Panc1 (cell line): ENCODE data around the gene FARP2. TPM values are rescaled to one million over a fixed set of nuclear protein-coding genes. Genes with fewer than 3 reads are reported as not detected.

Source experiments
- ATAC-seq: fragments of 200-7000 bp; cut with Tn5 transposase; 2 replicates; pipeline ENCODE4 v1.9.1; 2020; ENCODE audit warnings: mild to moderate bottlenecking, moderate library complexity
- BruUV-seq: library from RNA; stranded (reverse); fragments of 400-500 nt; replicated peaks from 2 replicates; lab custom pipeline; 2021; lab: Mats Ljungman, UMichigan
- CTCF ChIA-PET: fragments of 300-600 bp; sonication (Branson Sonifier 250); formaldehyde crosslinking; loops from one replicate; lab custom pipeline; 2022; ENCODE audit warnings: antibody characterized with exemption; lab: Charles Lee
- POLR2A ChIA-PET: fragments of 300-600 bp; sonication (Branson Sonifier 250); formaldehyde crosslinking; loops from one replicate; lab custom pipeline; 2022; ENCODE audit warnings: antibody characterized with exemption; lab: Charles Lee
- DNase-seq: peaks from one replicate; pipeline ENCODE4 v3.0.0-alpha.2; 2010; ENCODE audit warnings: low read depth, low spot score
- H3K27ac ChIP-seq: 2 replicates; pipeline ENCODE4 v1.5.1; 2011; ENCODE audit warnings: mild to moderate bottlenecking, low read length, inconsistent platforms
- H3K27me3 ChIP-seq: fragments of 200-500 bp; sonication (Bioruptor generic); 2 replicates; pipeline ENCODE4 v1.6.0; 2014; ENCODE audit warnings: low read length, inconsistent platforms; ENCODE audit not compliant: control insufficient read depth, insufficient read depth
- H3K36me3 ChIP-seq: fragments of 200-500 bp; sonication (Bioruptor generic); 2 replicates; pipeline ENCODE4 v1.5.1; 2014; ENCODE audit warnings: inconsistent platforms, mild to moderate bottlenecking, low read length, moderate library complexity; ENCODE audit not compliant: control insufficient read depth, insufficient read depth
- H3K4me1 ChIP-seq: 2 replicates; pipeline ENCODE4 v1.5.1; 2011; ENCODE audit warnings: inconsistent platforms, mild to moderate bottlenecking, low read length, moderate library complexity; ENCODE audit not compliant: control insufficient read depth, insufficient read depth
- H3K4me3 ChIP-seq, 2 experiments: 2 replicates each; pipeline ENCODE4 v1.5.1; 2011 to 2012; ENCODE audit warnings: low read depth in 2 of 2, low read length in 2 of 2, mild to moderate bottlenecking in 2 of 2, inconsistent platforms in 1 of 2, moderate library complexity in 1 of 2
- H3K9me3 ChIP-seq: fragments of 200-500 bp; sonication (Bioruptor generic); 2 replicates; pipeline ENCODE4 v1.5.1; 2014; ENCODE audit warnings: low read depth, mild to moderate bottlenecking, inconsistent platforms, low read length, moderate library complexity; ENCODE audit not compliant: control insufficient read depth, insufficient read depth
- CTCF ChIP-seq: fragments of 450-650 bp; IDR thresholded peaks from 2 replicates; pipeline ENCODE4 v1.5.1; 2017; ENCODE audit warnings: mild to moderate bottlenecking
- POLR2AphosphoS5 ChIP-seq: IDR thresholded peaks from 2 replicates; pipeline ENCODE4 v1.6.1; 2012; ENCODE audit warnings: mild to moderate bottlenecking, low read depth, low read length, moderate library complexity
- SIN3A ChIP-seq: IDR thresholded peaks from 2 replicates; pipeline ENCODE4 v1.6.1; 2012; ENCODE audit warnings: low read depth, mild to moderate bottlenecking, low read length, moderate library complexity, borderline replicate concordance; ENCODE audit not compliant: insufficient read depth
- TCF7L2 ChIP-seq: IDR thresholded peaks from 2 replicates; pipeline ENCODE4 v1.6.1; 2011; ENCODE audit warnings: mild to moderate bottlenecking, low read depth, low read length, inconsistent platforms
- in situ Hi-C: cut with HindIII; loops from 2 replicates; pipeline ENCODE4 v1.10.0; 2016; ENCODE audit warnings: low sequenced_read_pairs, low pct_unique_long_range_greater_than_20kb
- intact Hi-C: fragments of 100-400 bp; cut with micrococcal nuclease; formaldehyde crosslinking; loops from one replicate; pipeline ENCODE4 v1.10.0; 2022; ENCODE audit not compliant: unreplicated experiment
- total RNA-seq: library from RNA; stranded (reverse); gene quantifications from one replicate; pipeline ENCODE4 v1.2.1, GENCODE V29; 2021; ENCODE audit not compliant: unreplicated experiment
- TF ChIP-seq, protein P1 (sequence below), 2 experiments: IDR thresholded peaks; 2 replicates each; pipeline ENCODE4 v1.6.1; 2011 to 2012; ENCODE audit warnings: low read depth in 2 of 2, control low read depth in 1 of 2, low read length in 1 of 2, mild to moderate bottlenecking in 1 of 2, moderate library complexity in 1 of 2; ENCODE audit not compliant: insufficient read depth in 1 of 2

The FARP2 gene
- total RNA-seq, 1 experiment from 2014 or later = 80.3 TPM

GRCh38 chr2:241503776-241504392 is 147.8 kb downstream of the FARP2 start:
- Histone ChIP-seq H3K27me3 (no peaks in the 10 kb centered on the region), H3K36me3 (no peaks in the 10 kb centered on the region), H3K4me3 (no peak overlapping the region), H3K4me1 (peaks cover 23% of the 10 kb centered on the region), H3K27ac (no peak overlapping the region), H3K9me3 (no peaks in the 10 kb centered on the region)
- BruUV-seq = no TSS peak
- DNase-seq (no peak), ATAC-seq (no peak)
- POLR2A ChIA-PET = no interaction called here
- intact Hi-C loops = no loop called here
- CTCF ChIA-PET = no interaction called here
- no peak for TF ChIP-seq SIN3A
- in situ Hi-C loops = no loop called here

- Histone ChIP-seq H3K4me1 (peaks cover 29% of the 10 kb centered on the region), H3K27ac (no peak overlapping the region), H3K36me3 (no peaks in the 10 kb centered on the region), H3K27me3 (no peaks in the 10 kb centered on the region), H3K4me3 (no peak overlapping the region), H3K9me3 (no peaks in the 10 kb centered on the region)
- BruUV-seq = no TSS peak
- DNase-seq (no peak), ATAC-seq (no peak)
- TF ChIP-seq, protein P1, sequence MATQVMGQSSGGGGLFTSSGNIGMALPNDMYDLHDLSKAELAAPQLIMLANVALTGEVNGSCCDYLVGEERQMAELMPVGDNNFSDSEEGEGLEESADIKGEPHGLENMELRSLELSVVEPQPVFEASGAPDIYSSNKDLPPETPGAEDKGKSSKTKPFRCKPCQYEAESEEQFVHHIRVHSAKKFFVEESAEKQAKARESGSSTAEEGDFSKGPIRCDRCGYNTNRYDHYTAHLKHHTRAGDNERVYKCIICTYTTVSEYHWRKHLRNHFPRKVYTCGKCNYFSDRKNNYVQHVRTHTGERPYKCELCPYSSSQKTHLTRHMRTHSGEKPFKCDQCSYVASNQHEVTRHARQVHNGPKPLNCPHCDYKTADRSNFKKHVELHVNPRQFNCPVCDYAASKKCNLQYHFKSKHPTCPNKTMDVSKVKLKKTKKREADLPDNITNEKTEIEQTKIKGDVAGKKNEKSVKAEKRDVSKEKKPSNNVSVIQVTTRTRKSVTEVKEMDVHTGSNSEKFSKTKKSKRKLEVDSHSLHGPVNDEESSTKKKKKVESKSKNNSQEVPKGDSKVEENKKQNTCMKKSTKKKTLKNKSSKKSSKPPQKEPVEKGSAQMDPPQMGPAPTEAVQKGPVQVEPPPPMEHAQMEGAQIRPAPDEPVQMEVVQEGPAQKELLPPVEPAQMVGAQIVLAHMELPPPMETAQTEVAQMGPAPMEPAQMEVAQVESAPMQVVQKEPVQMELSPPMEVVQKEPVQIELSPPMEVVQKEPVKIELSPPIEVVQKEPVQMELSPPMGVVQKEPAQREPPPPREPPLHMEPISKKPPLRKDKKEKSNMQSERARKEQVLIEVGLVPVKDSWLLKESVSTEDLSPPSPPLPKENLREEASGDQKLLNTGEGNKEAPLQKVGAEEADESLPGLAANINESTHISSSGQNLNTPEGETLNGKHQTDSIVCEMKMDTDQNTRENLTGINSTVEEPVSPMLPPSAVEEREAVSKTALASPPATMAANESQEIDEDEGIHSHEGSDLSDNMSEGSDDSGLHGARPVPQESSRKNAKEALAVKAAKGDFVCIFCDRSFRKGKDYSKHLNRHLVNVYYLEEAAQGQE (IDR thresholded peaks at IDR 0.05; ENCODE audit: insufficient read depth in 1 of 2, low read depth in 2 of 2, low read length in 1 of 2) = no peak
- no peak for TF ChIP-seq TCF7L2
- TF ChIP-seq SIN3A = no peak
- no peak for TF ChIP-seq CTCF
- no peak for TF ChIP-seq POLR2AphosphoS5
- intact Hi-C loops = no loop called here
- ChIA-PET POLR2A (interaction anchor here (0.6 kb wide), 1 partner anchor 362 kb away, joined by 3 read pairs; no protein-coding TSS in a partner anchor), CTCF (no interaction called here)
- in situ Hi-C loops = no loop called here
Measured at GRCh38 chr2:241505086-241505780, 149.1 kb downstream of the FARP2 start.

GRCh38 chr2:241505781-241506201 is 149.7 kb downstream of the FARP2 start:
- Histone ChIP-seq H3K4me1 (peaks cover 29% of the 10 kb centered on the region), H3K9me3 (no peaks in the 10 kb centered on the region), H3K36me3 (no peaks in the 10 kb centered on the region), H3K27me3 (no peaks in the 10 kb centered on the region), H3K4me3 (no peak overlapping the region), H3K27ac (no peak overlapping the region)
- DNase-seq (no peak), ATAC-seq (no peak)
- ChIA-PET POLR2A (interaction anchor here (0.6 kb wide), 1 partner anchor 363 kb away, joined by 3 read pairs; no protein-coding TSS in a partner anchor), CTCF (no interaction called here)
- no peak for TF ChIP-seq TCF7L2
- TF ChIP-seq CTCF = no peak
- TF ChIP-seq, protein P1 (IDR thresholded peaks at IDR 0.05; ENCODE audit: insufficient read depth in 1 of 2, low read depth in 2 of 2, low read length in 1 of 2) = no peak
- no peak for TF ChIP-seq POLR2AphosphoS5
- no peak for TF ChIP-seq SIN3A
- in situ Hi-C loops = no loop called here
- intact Hi-C loops = no loop called here
- no TSS peak for BruUV-seq
